GM19025 (cell line): ENCODE data around the gene ITPK1.

ENCODE experiments used
- ATAC-seq: cut with Tn5 transposase; IDR thresholded peaks from one replicate; pipeline ENCODE4 v1.9.1; 2021; ENCODE audit warnings: mild to moderate bottlenecking, low read depth, moderate library complexity; ENCODE audit not compliant: unreplicated experiment

The ITPK1 gene

DNA sequence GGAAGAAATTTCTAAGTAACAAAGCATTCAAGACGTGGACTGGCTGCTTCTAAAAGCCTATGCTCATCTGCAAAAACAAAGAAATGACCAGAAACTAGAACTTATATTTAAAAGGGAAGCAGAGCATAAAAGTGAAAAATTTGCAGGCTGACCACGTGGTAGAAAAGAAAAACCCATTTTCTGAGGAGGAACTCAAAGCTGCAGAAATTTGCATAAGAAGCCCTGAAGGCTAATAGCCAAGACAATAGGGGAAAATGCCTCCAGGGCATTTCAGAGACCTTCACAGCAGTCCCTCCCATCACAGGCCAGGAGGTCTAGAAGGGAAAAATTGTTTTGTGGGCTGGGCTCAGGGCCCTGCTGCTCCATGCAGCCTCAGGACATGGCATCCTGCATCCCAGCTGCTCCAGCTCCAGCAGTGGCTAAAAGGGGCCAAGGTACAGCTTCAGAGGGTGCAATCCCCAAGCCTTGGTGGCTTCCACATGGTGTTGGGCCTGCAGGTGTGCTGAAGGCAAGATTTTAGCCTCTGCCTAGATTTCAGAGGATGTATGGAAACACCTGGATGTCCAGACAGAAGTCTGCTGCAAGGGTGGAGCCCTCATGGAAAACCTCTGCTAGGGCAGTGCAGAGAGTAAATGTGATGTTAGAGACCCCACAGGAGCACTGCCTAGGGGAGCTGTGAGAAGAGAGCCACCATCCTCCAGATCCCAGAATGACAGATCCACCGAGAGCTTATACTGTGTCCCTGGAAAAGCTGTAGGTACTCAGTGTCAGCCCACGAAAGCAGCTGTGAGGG lies 137.3 kb downstream of the ITPK1 start:
- ATAC-seq: no peak

DNA sequence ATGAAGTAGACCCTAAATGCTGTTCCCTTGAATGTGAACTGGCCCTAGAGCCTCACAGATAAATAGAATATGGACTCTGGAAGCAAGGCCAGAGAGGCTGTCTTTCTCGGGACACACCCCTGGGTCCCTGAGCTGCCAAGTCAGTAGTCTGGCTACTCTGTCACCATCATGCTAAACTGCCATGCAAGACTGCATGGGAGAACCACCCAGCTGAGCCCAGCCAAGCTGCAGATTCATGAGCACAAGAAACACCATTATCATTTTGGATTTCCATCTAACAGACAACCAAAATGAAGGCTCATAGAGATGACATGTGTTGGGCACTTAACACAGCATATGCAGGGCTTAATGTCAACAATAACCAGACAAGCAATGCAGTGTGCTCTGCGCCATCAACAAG lies 139.5 kb downstream of the ITPK1 start:
- ATAC-seq: no peak

DNA sequence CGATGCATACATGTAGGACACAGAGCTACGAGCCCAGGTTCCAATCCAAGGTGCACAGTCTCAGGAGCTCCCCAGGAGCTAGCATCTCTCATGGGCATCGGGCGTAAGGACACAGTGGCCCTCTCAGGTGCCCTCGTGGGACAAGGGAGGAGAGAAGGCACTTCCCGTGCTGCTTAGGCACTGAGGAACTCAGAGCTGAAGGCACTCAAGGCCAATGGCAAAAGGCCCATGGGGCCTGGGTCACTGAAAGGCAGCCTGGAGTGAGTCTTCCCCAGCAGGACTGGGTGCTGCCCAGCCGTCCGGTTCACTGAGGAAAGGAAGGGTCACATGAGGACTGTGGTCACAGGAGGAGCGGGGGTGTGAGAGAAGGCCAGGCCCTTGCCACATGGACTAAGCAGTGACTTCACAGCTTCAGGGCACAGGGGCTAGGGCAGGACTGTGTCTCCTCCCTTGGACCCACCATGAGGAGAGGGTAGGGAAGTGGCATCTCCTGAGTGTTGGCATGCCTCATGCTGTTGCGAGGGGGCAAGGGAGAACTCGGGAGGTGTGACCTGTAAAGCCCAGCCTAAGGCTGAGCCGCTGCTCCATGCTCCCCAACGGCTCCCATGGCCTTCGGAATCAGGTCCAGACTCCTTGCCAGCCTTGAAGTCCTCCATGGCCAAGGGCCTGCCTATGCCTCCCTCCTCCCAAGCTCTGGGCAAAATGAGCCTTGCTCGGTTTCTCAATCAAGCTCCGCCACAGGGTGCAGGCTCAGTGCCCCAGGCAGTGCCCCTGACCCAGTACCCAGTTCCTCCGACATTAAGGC lies 141.0 kb downstream of the ITPK1 start:
- no peak for ATAC-seq

DNA sequence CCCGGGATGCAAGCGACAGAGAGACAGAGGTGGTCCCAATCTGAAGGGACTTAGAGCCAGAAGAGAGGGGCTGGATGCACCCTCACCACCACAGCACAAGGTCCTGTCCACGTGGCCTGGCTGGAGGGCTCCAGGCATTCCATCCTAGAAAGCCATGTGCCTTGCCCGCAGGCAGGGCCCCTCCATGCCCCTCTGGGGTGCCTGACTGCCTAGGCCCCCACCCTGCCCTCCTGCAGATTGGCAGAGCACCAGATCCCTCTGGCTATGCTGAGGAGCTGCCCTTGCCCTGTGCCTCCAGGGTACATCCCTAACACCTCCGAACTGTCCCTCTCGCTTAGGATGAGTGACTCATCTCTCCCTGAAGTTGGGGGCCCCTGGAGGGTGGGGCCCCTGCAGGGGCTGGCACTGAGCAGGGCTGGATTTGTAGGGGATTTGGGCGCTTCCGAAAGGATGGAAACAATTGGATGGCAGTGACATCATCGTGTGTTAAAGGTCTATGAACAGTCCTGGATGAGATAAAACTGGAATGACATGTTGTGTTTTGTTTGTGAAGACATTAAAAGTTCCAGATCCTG lies 141.8 kb downstream of the ITPK1 start:
- no peak for ATAC-seq

DNA sequence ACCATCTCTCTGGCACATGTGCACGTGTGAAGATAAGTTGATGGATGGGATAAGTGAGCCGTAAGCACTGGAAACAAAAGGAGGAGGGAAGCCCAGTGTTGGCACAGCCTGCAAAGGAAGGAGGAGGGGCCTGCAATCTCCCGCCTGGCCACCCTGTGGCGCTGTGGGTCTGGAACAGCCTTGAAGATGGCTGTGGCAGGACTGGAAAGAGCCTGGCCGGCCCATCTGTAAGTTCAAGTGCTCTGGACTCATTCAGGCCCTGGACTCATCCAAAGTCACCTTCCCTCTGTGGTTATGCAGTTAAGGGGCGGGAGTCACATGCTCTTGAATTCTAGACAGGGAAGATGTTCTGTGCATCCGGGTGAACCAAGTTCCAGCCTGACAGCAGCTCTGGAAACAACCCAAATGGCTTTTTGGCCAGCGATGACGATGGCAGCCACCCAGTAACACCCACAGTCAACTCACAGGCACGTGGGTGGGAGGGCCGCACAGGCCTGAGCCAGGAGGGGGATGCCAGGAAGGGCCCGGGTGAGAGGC lies 142.4 kb downstream of the ITPK1 start:
- ATAC-seq: no peak

DNA sequence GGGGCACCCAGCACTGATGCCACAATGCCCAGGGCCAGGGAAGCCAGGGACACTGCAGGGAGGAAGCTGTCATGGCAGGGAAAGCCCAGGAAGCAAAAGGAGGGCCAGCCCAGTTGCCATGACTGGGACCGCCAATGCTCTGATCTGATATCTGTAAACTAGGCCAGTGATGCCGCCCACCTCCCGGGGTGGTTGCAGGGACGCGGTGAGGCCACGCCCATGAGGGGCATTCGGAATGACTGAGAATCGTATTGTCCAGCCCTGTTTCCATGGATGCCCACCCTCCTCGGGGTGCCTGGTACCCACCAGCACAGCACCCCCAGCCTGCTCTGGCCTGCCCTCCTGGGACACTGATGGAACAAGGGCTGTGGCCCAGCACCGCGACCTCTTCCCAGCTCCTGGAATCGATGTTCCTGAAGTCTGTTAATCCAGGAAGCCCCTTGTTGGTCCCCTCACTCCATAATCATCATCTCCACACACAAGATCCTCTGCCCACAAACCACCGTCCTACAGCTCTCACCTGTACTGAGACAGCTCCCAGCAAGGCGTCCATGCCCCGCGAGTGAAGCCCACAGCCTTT lies 144.0 kb downstream of the ITPK1 start:
- ATAC-seq: no peak

DNA sequence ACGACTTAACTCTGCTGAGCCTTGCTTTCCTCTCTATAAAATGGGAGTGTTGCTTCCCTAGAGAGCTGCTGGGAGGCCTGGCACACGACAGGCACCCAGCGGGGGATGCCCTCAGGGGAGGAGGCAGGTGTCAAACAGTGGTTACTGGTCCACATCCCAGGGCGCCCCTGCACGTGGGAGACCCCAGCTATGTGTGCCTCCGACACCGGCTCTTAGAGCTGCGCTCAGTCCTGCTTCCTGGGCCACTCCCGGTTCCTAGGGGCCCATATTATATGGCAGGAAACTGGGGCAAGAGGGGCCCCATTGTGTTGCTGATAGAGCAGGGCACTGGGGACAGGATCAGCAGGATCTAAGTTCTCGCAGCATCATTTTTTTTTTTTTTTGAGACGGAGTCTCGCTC lies 145.5 kb downstream of the ITPK1 start:
- ATAC-seq: no peak

DNA sequence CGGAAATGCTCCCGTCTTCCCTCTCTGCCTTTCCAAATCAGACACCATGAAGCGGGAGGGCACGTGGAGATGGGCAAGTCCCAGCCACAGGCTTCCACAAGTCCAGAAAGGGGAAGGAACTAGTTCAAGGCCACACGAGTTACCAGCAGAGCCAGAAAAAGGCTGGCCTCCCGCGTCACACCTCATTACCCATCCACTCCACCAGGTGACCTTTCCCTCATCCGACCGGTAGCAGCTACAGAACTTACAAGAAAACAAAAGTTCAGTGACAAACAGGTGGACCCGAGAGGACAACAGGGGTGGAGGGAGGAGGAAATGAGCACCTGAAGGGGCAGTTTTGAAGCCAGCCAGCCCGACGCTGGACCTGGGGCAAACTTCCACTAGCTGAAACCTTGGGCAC lies 145.9 kb downstream of the ITPK1 start:
- no peak for ATAC-seq

DNA sequence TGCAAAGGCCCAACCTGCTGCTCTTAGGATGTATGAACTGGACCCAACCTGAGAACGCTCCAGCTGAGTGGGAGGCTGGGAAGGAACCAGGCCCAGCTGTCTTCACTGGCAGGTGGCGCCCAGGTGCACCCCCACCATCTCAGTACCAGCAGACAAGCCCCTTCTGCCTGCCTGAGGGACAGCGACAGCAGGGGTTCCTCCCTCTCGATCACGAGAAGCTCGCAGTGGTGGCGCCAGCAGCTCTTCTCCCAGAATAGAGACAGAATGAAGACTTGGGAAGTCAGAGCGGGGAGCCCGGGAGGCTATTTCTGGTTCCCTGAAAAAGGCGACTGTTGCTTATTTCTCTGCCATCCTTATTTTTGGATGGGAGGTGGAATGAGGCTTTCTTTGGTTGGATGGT lies 146.3 kb downstream of the ITPK1 start:
- no peak for ATAC-seq

DNA sequence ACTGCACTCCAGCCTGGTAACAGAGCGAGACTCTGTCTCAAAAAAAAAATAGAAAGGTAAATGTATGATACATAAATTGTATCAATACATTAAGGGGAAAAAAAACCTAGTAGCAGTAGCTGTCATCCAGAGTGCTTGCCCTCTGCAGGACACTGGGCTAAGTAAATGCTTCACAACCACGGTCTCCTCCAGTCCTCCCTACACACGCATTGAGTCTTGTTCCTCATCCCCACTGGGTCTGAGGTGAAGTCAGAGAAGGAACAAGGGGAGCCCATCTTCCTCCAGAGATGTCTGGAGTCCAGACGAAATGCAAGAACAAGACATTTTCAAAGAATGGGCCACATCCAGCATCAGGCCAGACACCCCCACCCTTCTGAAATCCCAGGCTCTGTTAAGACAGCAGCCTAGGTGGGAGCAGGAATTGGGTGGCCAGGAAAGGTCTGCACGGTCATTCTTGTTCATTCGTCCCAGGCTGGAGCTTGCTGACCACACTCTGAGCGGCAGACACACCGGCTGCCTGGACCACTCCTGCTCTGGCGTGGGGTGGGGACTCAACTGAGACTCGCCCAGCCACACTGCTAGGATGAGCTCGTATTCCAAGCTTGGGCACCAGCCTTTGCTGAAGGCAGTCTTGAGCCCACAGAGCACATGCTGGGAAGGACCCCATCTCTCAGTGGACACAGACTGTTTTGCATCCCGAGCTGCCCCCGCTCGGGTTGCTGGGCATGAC lies 147.3 kb downstream of the ITPK1 start:
- ATAC-seq: no peak

DNA sequence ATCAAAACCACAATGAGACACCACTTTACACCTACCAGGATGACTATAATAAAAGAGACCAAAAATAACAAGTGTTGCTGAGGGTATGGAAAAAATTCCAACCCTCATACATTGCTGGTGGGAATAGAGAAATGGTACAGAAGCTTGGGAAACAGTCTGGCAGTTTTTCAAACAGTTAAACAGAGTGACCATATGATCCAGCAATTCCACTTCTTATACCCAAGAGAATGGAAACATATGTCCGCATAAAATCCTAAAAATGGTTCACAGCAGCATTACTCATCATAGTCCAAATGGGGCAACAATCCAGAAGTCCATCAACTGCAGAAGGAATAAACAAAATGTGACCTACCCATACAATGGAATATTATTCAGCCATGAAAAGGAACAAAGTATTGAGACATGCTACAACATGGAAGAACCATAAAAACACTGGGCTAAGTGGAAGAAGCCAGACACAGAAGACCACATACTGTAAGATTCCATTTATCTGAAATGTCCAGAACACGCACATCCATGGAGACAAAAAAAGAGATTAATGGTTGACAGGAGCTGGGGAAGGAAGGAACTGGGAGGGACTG lies 148.3 kb downstream of the ITPK1 start:
- ATAC-seq: no peak

DNA sequence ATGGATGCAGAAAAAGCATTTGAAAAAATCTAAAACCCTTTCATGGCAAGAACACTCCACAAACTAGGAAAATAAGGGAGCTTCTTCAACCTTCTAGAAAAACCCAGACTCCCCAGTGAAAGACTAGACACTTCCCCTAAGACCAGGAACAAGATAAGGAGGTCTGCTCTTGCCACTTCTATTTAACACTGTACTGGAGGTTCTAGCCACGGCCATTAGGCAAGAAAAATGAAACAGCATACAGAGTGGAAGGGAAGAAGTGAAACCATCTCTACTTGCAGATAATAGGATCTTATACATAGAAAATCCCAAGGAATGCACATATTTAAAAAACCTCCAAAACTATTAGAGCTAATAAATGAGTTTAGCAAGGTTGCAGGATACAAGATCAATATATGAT lies 150.4 kb downstream of the ITPK1 start:
- ATAC-seq: no peak

DNA sequence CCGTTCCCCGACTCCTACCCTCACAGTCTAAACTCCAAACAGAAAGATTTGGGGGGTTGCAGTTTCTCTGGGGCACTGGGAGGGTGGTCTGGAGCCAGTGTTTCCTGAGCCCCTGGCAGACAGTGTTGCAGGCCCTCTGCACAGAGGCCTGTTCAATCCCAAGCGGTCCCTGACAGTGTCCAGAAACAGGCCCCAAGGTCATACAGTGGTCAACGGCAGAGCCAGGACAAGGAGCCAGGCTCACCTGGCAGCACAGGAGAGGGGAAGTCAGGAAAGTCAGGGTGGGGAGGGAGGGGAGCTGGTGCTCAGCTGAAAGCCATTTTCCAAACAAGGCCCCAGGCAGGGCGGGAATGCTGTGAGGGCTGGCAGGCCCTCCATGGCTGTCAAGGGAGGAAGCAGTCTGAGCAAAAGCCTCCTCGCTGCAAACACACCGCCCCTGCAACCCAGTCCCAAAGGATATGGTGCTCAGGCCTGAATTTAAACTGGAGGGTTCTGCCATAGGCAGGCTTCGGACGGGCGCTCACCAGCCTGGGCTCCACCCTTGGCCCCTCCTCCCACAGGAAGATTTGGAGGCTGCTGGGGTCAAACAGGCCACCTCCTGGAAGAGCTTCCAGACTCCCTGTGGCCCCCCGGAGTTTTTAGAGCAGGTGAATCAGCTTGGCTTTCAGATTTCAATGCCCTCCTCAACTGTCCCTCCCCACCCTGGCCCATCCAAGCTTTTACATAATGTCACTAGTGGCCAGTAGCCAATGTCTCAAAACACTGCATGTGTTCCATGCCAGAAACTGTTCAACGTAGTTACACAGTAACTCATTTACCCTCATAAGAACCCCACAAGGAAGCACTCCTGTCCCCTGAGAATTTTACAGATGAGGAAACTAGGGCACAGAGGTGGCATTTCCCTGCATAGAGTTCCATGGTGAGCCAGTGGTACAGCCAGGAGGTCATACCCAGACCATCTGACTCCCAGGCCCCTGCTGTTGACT lies 151.3 kb downstream of the ITPK1 start:
- no peak for ATAC-seq

DNA sequence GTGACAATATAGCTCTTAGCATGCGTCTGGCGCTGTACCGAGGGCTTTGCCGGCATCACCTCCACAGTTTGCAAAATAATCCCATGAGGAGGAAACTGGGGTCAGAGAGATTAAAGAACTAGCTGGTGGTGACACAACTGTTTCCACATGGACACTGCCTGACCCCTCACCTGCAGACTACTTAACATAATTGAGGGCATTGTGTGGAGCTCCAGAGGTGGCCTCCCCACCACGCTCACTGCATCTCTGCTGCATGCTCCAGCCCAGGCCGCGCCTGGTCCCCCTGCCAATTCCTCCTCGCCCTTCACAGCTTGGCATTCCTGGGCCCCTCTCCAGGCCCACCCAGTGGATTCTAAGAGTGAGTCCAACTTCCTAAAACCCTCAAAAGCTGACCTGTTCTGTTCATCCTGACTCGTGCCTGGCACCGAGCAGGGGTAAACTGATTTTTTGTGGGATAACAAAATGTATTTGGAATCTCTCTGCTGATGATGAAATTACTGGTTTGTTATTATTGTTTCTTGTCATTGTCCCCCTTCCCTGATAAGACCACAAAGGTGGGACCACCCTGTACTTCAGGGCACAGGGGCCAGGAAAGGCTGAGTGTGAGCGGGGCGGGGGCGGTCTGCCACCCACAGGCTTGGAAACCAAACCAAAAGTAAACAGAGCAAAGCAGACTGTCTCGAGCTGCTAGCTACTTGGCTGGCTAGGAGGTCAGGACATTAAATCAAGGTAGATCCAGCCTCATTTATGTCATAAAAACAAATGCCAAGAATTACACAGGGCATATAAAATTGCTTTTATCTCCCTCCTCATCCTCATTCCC lies 152.2 kb downstream of the ITPK1 start:
- ATAC-seq: no peak

DNA sequence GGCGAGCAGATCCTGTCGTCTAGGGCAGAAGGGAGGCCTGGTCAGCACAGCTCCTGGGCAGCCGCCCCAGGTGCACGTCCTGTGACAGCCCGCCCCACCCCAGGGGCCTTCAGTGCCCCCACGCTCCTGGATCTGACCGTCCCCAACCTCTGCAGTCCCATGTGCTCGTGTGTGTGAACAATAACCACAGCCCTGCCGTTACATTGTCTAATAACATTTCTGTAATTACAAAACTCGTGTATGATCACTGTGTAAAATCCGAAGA lies 153.0 kb downstream of the ITPK1 start:
- no peak for ATAC-seq

DNA sequence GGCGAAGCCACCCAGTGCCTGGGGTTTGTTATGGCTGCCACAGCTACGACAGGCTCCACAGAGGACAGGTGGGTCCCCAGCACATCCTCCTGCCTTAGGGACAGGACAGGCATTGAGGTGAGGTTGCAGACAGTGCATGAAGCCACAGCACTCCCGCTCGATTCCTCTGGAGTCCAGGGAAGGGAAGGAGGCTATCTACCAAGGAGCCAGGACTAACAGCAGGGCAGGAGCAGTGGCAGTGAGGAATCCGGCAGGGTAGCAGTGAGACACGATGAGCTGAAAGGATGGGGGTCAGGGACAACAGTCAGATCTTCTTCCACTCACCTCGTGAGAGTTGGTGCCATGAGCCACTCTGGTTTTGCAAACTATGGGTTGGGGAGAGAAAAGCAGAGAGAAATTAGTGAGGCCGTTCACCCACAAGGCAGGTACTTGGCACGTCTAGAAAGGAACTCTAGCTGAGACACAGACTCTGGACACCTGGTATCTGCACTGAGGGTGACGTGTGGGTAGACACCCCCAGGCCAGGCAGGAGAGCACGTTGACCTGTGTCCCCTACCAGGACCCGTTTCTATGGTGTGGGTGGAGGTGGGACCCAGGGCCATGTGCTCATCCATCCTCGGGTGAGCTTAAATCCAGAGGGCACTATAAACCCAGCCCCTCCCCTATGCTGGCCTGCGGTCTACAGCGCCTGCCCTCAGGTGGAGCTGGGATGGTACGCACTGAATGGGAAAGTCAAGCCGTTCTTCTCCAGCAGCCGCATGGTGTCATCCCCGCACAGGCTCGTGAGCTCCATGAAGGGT lies 153.5 kb downstream of the ITPK1 start:
- ATAC-seq: no peak

DNA sequence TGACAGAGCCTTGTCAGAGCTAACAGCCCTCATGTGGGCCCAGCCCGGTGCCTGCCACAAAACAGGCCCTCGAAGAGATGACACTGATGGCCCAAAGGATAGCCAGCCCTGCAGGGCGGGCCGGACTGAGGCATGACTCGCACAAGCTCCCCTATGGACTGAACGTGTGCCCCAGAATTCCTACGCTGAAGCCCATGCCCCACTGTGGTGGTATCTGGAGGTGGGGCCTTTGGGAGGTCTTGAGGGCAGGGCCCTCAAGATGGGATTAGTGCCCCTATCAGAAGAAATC lies 154.2 kb downstream of the ITPK1 start:
- no peak for ATAC-seq
